Stimulated activated CD8-positive, alpha-beta memory T cell treated with anti-CD3 and anti-CD28 coated beads, Interleukin-2, amount 100 ng/mL, for 48 hours (primary cell): ENCODE results near the gene SLFN12L.
"Not testable (repeated sequence)": the region's sequence is repeated elsewhere in the genome, so short reads cannot be mapped to it uniquely, and the experiment has no call there.

Experiments
- DNase-seq, 2 donors: peaks; one replicate each; pipeline ENCODE4 v3.0.0-alpha.2; 2020; ENCODE audit warnings: low read depth in 2 of 2

Gene SLFN12L

DNA sequence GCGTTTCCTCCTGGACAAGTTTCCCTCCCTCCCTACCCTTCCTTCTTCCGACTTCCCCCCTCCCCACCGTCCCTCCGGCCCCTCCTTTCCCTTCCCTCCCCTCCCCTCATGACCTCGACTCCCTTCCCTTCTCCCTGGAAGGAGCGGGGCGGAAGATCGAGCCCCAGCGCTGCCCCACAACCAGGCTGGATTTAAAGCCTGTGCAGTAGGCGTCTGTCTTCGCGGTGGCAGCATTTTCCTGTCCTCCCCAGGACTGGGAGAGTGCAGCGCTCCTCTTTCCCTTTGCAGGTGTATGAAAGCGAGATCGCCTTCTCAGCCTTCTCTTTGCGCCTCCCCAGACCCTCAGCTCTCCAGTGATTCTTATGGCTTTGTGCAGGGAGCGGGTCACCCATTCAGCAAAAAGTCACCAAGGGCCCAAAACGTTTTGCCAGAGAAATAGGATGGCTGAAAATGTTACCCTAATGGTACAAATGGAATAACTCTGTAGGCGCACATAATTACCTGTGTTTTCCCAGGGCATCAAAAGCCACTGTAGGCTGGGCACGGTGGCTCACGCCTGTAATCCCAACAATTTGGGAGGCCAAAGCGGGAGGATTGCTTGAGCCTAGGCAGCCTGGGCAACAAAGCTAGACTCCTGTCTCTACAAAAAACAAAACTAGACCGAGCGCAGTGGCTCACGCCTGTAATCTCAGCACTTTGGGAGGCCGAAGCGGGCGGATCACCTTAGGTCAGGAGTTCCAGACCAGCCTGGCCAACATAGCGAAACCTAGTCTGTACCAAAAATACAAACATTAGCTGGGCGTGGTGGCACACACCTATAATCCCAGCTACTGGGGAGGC is 40.8 kb downstream of the SLFN12L start:
- no peak for DNase-seq

DNA sequence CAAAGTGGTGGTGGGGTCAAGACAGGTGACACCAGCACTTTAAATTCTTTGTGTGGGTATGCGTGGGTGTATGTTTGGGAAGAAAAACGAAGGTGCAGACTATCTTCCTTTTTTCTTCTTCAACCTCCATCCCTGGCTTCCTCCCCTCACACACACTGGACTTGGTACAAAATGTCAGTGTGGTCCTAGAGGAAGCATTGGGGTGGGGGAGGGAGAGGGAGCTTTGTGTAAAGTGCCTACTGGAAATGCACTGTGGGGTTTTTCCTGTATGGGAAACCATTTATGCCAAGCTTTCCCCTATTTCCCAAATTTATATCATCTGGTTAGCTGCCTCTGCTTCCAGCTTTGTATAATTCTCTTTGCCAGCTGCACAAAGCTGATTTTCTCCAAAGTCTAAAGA is 44.4 kb downstream of the SLFN12L start:
- DNase-seq: no peak

DNA sequence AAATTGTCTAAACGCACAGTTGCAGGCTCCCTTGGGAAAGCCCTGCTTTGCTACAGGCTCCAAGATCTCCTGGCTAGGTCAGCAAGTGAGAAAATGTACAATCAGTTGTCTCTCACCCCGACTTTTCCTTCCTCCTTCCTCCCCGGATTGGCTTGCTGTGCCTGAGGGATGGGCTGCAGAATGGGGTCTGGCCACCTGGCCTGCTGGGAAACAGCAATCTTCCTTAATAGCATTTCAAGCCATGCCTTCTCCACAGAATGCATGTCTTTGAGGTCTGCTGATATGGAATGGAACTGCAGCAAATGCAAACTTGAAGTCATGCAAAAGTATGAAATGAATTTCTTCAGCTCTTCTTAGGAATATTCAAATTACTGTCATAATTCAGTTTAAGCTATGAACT is 46.1 kb downstream of the SLFN12L start:
- no peak for DNase-seq

DNA sequence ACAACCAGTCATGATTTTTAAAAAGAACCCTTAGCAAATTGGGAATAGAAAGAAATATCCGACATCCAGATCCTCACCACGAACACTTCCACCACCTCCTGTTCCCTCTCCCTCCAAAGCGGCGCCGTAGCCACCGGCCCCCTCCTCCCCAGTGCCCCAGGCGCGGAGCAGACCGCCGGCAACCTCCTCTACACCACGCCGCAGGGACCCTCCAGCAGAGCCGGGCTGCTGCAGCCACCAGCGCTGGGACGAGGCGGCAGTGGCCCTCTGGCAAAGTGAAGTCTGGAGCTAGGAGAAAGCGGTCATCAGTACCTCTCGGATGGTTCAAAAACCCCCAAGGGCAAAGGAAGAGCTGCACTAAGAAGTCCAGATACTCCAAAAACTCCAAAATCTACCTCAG is 47.5 kb downstream of the SLFN12L start:
- no peak for DNase-seq

DNA sequence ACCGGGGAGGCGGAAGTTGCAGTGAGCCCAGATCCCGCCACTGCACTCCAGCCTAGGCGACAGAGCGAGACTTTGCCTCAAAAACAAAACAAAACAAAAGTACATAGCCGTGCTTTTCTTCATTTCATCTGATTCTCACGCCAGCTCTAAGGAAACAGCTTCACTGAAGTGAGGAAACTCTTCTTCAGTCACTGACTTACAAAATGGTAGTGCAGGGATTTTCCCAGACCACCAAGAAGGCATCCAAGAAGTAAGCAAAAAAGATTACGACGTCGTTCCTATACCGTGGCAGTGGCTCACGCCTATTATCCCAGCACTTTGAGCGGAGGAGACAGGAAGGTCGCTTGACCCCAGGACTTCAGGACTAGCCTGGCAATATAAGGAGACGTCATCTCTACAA is 48.5 kb downstream of the SLFN12L start:
- no peak for DNase-seq

DNA sequence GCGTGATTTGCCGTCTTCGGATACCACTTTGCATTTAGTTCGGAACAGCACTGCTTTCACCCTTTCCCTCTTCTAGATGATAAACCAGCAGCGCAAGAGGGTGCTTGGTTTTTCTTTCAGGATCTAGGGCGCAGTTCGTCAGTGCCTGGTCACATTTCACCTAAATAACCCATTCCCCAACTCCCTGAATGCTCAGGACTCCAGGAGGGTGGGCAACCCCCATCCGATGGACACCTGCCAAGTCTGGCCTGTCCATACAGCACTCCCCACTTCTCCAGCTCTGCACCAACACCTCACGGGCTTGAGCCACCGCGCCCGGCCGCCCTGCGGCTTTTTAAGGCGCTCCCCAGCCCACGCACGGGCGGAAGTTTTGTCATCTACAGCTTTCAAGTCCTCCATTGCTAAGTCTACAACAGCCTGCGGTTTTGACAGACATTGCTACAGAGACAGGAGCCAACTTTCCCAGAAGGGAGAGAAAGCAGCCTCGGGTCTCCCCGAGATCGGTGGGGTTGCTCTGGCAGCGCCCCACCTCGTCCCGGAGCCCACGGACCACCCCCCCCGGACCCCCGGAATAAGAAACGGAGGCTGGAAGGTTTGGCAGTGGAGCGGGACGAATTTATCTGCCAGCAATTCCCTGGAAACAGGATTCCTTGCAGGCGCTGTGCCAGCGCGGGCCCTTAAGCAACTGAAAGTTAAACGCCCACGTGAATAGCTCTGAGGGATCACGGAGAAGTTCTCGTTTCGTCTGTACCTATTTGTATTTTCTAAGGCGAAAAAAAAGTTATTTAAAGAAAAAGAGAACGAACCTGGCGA is 50.4 kb downstream of the SLFN12L start:
- peak; percentile 73 to 79 for DNase-seq

DNA sequence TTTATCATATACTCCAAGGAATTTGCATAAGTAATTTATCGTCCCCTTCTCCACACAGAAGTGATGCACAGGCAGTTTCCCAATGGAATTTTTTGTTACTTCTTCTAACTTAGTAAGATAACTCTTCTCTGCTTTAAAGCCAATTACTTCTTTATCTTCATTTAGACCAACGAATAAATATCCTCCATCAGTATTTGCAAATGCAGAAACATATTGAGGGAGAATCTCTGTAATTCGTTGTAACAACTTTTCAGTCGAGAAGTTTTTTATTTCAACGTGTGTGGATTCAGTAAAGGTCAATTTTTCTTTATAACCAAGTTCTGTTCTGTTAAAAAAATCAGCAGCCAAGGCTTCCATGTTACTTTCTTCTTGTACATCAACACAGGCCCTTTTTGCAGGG is 58.2 kb downstream of the SLFN12L start:
- no peak for DNase-seq

DNA sequence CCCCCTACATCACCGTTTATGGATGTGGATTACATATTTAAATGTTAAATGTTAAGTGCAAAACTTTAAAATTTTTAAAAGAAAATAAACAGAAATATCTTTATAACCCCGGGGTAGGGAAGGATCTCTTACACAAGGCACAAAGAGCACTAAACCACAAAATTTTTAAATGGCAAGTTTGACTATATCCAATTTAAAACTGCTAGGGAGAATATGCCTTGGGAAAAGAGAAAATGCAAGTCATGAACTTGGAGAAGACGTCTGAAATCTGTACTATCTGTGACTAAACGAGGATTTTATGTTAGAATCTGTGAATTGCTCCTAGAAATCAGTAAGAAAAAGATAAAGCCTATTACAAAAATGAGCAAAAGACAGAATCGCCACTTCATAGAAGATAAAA is 60.2 kb downstream of the SLFN12L start:
- no peak for DNase-seq

DNA sequence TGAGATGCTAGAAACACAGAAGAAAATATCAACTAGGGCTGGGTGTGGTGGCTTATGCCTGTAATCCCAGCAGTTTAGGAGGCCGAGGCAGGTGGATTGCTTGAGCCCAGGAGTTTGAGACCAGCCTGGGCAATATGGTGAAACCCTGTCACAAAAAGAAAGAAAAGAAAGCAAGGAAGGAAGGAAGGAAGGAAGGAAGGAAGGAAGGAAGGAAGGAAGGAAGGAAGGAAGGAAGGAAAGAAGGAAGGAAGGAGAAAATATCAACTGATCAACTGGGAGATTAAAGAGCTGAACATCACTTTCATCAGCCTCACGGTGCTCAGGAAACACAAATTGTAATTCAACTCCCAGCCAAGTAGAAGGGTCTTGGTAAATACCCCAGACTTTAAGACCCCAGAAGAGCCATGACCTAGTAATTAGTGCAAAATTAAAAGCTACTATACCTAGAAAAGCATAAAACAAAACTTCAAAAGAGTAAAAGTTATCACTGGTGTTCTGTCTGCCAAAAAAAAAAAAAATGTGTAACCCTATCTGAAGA is 61.1 kb downstream of the SLFN12L start:
- no peak for DNase-seq

DNA sequence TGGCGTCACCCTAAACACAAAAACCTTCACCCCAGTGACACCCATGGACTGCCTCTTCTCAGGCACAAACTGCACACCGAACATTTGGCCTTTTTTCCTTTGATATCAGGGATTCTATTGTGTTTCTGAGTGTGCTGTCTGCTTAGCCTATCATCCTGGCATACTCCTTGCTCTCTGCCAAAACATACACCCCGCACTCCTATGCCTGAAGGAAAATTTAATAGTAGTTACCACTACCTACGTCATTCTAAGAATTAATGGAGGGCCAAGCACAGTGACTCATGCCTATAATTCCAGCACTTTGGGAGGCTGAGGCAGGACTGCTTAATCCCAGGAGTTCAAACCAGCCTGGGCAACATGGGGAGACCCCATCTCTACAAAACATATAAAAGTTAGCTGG is 69.0 kb downstream of the SLFN12L start:
- DNase-seq: no peak

DNA sequence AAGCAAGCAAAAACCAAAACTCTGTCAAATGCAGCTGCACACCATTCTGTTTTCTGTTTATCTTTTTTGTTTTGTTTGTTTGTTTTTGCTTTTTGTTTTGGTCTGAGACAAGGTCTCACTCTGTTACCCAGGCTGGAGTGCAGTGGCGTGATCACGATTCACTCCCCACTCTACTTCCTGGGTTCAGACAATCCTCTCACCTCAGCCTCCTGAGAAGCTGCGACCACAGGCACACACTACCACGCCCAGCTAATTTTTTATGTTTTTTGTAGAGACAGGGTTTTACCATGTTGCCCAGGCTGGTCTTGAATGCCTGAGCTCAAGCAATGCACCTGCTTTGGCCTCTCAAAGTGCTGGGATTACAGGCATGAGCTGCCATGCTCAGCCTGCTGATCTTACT is 69.7 kb downstream of the SLFN12L start:
- no peak for DNase-seq

DNA sequence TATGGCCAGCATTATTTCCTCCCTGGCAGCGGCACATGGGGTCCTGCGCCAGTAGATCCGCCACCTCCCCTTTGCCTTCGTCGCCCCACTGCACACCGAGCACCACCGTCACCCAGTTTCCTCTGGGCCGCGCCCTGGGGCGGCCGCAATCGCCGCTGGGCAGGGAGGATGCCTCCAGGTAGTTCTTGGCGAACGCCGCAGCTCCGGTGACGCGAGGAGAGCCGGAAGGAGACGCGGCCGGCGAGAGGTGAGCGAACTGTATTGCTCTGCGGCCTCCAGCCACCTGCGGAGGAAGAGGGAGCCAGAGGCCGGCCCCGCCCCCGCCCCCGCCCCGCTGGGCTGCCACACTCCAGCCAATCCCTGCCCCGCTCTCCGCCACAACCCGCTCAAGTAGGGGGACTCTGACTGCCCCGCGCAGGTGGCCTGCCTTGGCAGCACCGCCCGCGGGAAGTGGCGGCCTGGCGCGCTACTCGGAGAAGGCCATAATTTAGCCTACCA is 77.1 kb downstream of the SLFN12L start:
- DNase-seq: peak; percentile 39 to 48

DNA sequence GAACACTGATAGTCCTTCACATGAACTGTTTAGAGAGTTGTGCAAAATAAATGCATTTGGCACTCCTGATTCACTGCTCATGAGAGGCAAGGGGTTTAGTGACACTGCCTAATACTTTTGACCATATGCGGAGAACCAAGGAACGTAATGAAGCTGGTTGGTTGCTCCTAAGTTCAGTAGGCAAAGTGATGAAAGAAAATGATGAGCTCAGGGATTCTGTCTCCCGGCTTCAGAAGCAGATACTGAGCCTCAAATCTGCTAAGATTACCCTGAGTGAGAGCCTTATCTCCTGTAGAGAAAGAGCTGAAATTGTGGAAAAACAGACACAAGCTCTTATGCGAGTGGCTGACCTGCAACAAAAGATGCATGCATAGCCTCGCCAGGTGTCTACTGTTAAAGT is 83.4 kb downstream of the SLFN12L start:
- DNase-seq: not testable (repeated sequence)

DNA sequence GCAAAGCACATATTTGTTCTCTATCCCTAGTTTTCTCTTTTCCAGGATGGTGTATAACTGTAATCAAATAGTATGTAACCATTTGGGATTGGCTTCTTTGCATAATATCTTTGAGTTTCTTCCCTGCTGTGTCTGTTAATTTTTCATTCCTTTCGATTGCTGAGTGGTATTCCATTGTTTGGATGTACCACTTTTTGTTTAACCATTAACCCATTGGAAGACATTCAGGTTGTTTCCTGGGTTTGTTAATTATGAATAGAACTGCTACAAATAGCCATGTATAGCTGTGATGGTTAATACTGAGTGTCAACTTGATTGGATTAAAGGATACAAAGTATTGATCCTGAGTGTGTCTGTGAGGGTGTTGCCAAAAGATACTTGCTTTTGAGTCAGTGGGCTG is 84.3 kb downstream of the SLFN12L start:
- no peak for DNase-seq

DNA sequence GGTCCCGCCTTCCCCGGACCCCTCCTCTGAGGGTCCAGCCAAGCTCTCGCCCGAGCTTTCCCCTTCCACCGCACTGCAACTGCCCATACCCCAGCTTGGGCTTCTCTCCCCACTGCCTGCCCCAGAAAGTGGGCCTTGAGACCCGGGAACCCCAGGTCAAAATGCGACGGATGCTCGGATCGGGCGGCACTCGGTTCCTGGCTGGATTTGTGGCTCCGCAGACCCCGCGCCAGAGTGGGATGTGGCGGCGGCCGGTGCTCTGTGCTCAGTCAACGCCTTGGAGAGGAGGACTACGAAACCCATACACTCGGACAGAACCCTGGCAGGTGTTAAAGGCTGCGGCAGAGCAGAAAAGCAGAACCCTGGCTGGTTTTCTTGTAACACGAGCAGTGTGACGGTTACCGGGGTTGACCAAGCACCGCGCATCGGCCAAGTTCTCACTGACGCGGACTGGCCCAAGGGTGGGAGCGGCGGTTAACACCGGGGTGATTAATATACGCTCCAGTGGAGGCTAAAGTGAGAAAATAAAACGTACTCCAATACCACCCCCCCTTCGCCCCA is 88.0 kb downstream of the SLFN12L start:
- no peak for DNase-seq

DNA sequence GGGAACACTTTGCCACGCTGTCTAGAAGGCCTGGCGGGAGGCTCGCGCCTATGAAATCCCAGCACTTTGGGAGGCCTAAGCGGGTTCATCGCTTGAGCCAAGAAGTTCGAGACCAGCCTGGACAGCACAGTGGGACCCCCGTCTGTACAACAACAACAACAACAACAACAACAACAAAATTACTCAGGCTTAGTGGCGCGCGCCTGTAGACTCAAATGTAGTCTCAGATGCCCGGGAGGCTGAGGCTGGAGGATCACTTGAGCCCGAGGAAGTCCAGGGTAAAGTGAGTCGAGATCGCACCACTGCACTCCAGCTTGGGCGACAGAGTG is 88.6 kb downstream of the SLFN12L start:
- no peak for DNase-seq

DNA sequence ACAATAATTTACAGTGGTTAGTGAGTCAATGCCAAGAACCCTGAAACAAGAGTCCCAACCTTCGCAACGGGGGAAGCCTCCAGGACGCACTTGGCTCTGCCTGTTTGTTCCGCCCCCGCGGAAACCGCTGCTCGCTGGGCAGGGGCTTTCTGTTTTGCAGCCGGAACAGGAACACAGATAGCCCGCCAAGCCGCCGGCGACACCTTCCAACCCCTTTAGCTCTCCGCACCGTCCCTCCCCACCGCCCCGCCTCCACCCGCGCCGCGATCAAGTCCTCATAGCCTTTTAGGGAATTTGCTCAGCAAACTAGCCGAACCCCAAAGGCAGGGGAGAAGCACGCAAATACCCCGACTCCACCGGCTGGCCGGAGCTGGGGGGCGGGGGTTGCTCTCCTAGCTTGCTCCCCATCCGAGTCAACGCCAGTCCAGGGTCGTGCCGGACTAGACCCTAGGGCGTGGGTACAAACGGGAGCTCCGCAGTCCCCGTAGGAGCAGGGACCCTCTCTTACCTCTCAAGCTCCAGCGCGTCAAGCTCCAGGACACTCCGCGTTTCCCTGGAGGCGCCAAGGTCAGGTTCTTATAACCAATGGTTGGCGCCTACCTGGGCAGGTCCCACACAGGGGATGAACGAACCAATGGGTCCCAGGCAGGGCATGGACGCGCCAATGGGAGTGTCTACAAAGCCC is 89.1 kb downstream of the SLFN12L start, which contains the start of gene SLFN13:
TSS of gene SLFN13 (minus strand) at position 553 of the 685 bp plus-strand sequence. CDS start 3,086 bp downstream, outside the sequence.
- DNase-seq: peak; percentile 92

DNA sequence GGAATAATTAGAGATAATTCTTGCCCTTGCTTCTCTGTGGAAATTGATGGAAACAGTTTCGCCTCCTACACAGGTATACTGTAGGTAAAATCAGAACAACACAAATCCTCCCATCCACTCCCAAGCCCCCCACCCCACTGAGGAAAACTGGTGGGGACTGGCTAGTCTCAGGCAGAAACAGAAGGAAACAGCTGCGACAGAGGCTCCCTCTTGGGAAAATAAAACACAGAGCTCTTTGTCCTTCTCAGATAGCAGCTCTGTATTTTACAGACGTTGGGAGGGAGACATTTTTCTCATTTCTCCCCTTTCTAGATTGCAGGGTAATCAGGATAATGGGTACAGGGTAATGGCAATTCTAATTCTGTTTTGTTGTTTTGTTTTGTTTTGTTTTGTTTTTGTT is 90.0 kb downstream of the SLFN12L start:
- no peak for DNase-seq

DNA sequence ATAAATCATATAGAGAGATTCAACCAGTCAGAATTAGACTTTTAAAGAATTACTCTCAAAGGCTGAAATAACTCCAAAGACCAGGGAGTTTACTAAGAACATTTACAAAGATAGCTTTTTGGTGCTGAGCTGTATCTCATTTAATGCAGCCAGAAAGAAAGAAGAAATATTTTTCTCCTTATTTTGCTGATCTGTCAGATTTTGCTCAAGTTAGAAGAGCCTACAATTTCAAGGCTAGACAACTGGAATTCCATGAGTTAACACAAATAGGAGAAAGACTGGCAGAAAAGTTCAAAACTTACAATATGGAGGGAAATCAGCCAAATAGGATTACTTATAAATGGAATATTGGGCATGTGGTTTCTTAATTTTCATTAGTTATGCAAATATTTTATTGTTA is 99.0 kb downstream of the SLFN12L start:
- DNase-seq: no peak

DNA sequence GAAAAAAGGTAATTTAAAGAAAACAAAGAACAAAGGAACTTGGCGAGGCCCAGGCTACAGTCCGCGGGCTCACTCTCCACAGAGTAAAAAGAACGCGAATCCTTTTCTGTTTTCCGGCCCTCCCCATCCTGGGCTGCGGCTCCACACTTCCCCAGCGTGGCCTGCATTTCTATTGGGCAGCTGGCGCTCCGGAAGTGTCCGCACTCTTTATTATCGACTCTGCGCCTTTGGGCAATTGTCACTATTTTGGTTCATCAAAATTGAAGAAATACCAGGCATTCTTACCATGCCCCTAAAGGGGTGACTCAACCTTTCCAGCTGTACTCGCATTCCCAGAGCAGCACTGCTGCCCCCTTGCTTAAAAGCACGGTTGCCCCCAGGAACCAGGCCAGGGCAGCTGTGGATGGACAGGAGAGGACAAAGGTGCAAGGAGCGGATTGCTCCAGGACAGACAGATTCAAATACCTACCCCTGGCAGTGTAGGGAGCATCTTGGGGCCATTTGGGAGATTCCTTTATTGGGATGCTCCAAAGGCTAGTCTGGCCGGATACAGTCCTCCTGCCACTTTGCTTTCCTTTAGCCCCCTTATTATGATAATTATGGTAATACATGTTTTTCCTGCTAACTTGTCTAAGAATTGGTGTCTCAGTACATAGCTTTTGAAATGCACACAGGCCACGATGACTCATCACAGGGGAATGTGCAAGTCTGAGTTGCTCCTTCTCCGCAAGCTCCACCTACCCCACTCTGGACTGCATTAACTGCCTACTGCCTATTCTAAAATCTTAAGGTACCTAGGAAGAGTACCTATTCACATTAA is 104.2 kb downstream of the SLFN12L start:
- DNase-seq: peak; percentile 41 to 54
